HL-60 (cell line): ENCODE results near the gene TRMT61A.

ENCODE experiments used
- CTCF ChIP-seq: IDR thresholded peaks from one replicate; pipeline ENCODE4 v1.5.1; 2011; ENCODE audit warnings: low read length, control low read depth, inconsistent platforms; ENCODE audit not compliant: insufficient read depth
- POLR2AphosphoS5 ChIP-seq: IDR thresholded peaks from 2 replicates; pipeline ENCODE4 v1.6.1; 2012; ENCODE audit warnings: low read depth
- SPI1 ChIP-seq: IDR thresholded peaks from 2 replicates; pipeline ENCODE4 v1.6.1; 2012; ENCODE audit warnings: low read depth, mild to moderate bottlenecking, borderline replicate concordance

DNA sequence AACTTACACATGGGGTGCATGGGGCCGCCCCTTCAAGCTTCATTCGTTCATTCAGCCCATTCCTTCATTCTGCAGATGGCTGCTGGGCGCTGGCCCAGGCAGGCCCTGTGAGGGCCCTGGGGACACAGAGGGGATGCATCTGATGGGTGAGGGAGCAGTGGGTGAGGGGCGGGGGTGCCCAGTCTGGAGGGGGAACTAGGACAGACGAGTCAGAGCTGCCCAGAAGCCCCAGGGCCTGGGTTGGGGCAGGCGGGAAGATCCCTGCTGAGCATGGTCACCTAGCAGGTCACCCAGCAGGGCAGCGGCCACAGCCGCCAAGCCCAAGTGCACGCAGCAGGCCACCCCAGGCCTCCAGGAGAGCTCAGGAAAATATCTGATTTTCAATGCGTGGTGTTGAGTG is 14.1 kb downstream of the TRMT61A start:
- TF ChIP-seq CTCF (no peak), POLR2AphosphoS5 (no peak), SPI1 (no peak)
